ENCODE results near the gene SLC35F4. TPM values are rescaled to one million over a fixed set of nuclear protein-coding genes. Genes with fewer than 3 reads are reported as not detected.

The SLC35F4 gene
- total and polyA plus RNA-seq, 2 experiments from 2014 or later = 0.07 TPM; not detected in 1

- H3K4me1 ChIP-seq (ENCODE audit: insufficient read depth) = no peaks in the 10 kb centered on the region
- H3K9me3 ChIP-seq (ENCODE audit: low read depth) = no peaks in the 10 kb centered on the region
- DNase-seq (ENCODE audit: low spot score) = no peak
- H3K27ac ChIP-seq = no peak overlapping the region
- no peaks in the 10 kb centered on the region for H3K79me2 ChIP-seq
- no peak overlapping the region for H2AFZ ChIP-seq
- TF ChIP-seq EZH2phosphoT487 (IDR thresholded peaks at IDR 0.05; ENCODE audit: low read depth, severe bottlenecking, unreplicated experiment) = no peak
- no peak for TF ChIP-seq CTCF (IDR thresholded peaks at IDR 0.05; ENCODE audit: poor library complexity)
- TF ChIP-seq EZH2 (IDR thresholded peaks at IDR 0.05; ENCODE audit: borderline replicate concordance) = no peak
- no peaks in the 10 kb centered on the region for H3K36me3 ChIP-seq (replicated peaks; ENCODE audit: insufficient read depth, low read depth)
- no peak overlapping the region for H3K4me2 ChIP-seq
- no peaks in the 10 kb centered on the region for H3K27me3 ChIP-seq
- no peaks in the 10 kb centered on the region for H4K20me1 ChIP-seq (ENCODE audit: insufficient read depth, poor library complexity, severe bottlenecking)
- H3K4me3 ChIP-seq = no peak overlapping the region
- no peaks in the 10 kb centered on the region for H3K9me2 ChIP-seq (replicated peaks; ENCODE audit: insufficient read depth)
- 78% methylated on average over 1 of the region's 1 CpG for WGBS (ENCODE audit: low lambda C conversion rate, missing lambda C conversion rate)
Measured at GRCh38 chr14:57687416-57687815, 178.5 kb downstream of the SLC35F4 start.

GRCh38 chr14:57686304-57686703, 179.6 kb downstream of the SLC35F4 start:
- Histone ChIP-seq H4K20me1 (ENCODE audit: insufficient read depth, poor library complexity, severe bottlenecking) (no peaks in the 10 kb centered on the region), H3K79me2 (no peaks in the 10 kb centered on the region), H3K4me2 (no peak overlapping the region), H3K9me3 (ENCODE audit: low read depth) (no peaks in the 10 kb centered on the region), H3K27me3 (no peaks in the 10 kb centered on the region), H3K27ac (no peak overlapping the region), H2AFZ (no peak overlapping the region), H3K4me3 (no peak overlapping the region), H3K4me1 (ENCODE audit: insufficient read depth) (no peaks in the 10 kb centered on the region), H3K9me2 (replicated peaks; ENCODE audit: insufficient read depth) (no peaks in the 10 kb centered on the region), H3K36me3 (replicated peaks; ENCODE audit: insufficient read depth, low read depth) (no peaks in the 10 kb centered on the region)
- no peak for DNase-seq (ENCODE audit: low spot score)
- 76% methylated on average over 4 of the region's 4 CpGs for WGBS (ENCODE audit: low lambda C conversion rate, missing lambda C conversion rate)
- TF ChIP-seq EZH2 (IDR thresholded peaks at IDR 0.05; ENCODE audit: borderline replicate concordance) = no peak
- TF ChIP-seq EZH2phosphoT487 (IDR thresholded peaks at IDR 0.05; ENCODE audit: low read depth, severe bottlenecking, unreplicated experiment) = no peak
- TF ChIP-seq CTCF (IDR thresholded peaks at IDR 0.05; ENCODE audit: poor library complexity) = no peak

DNA sequence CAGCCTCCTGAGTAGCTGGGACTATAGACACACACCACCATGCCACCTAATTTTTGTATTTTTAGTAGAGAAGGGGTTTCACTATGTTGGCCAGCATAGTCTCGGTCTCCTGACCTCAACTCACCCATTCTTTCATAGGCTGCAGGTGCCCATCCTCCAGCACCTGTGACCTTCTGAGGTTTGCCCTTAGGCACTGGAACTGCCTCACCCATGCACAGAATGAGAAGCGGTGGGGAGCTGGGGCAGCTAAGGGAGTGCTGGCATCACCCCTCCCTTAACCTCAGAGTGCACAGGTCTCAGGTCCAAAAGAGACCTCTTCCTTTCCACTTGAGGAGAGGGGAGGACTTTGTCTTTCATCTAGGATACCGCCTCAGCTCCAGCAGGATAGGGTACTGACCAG, 194.9 kb downstream of the SLC35F4 start:
- WGBS (ENCODE audit: low lambda C conversion rate, missing lambda C conversion rate) = 90% methylated on average over 3 of the region's 3 CpGs
- H2AFZ ChIP-seq = no peak overlapping the region
- H3K4me2 ChIP-seq = no peak overlapping the region
- H3K27me3 ChIP-seq = no peaks in the 10 kb centered on the region
- no peaks in the 10 kb centered on the region for H4K20me1 ChIP-seq (ENCODE audit: insufficient read depth, poor library complexity, severe bottlenecking)
- no peak for TF ChIP-seq EZH2 (IDR thresholded peaks at IDR 0.05; ENCODE audit: borderline replicate concordance)
- TF ChIP-seq CTCF (IDR thresholded peaks at IDR 0.05; ENCODE audit: poor library complexity) = no peak
- no peak for TF ChIP-seq EZH2phosphoT487 (IDR thresholded peaks at IDR 0.05; ENCODE audit: low read depth, severe bottlenecking, unreplicated experiment)
- H3K36me3 ChIP-seq (replicated peaks; ENCODE audit: insufficient read depth, low read depth) = no peaks in the 10 kb centered on the region
- H3K27ac ChIP-seq = no peak overlapping the region
- H3K4me1 ChIP-seq (ENCODE audit: insufficient read depth) = no peaks in the 10 kb centered on the region
- no peaks in the 10 kb centered on the region for H3K79me2 ChIP-seq
- H3K9me2 ChIP-seq (replicated peaks; ENCODE audit: insufficient read depth) = no peaks in the 10 kb centered on the region
- no peaks in the 10 kb centered on the region for H3K9me3 ChIP-seq (ENCODE audit: low read depth)
- no peak for DNase-seq (ENCODE audit: low spot score)
- no peak overlapping the region for H3K4me3 ChIP-seq

GRCh38 chr14:57660208-57660607, 205.7 kb downstream of the SLC35F4 start:
- Histone ChIP-seq H3K36me3 (replicated peaks; ENCODE audit: insufficient read depth, low read depth) (no peaks in the 10 kb centered on the region), H3K9me3 (ENCODE audit: low read depth) (no peaks in the 10 kb centered on the region), H3K27ac (no peak overlapping the region), H3K27me3 (no peaks in the 10 kb centered on the region), H3K9me2 (replicated peaks; ENCODE audit: insufficient read depth) (no peaks in the 10 kb centered on the region), H3K4me2 (no peak overlapping the region), H4K20me1 (ENCODE audit: insufficient read depth, poor library complexity, severe bottlenecking) (no peaks in the 10 kb centered on the region), H3K4me1 (ENCODE audit: insufficient read depth) (no peaks in the 10 kb centered on the region), H3K79me2 (no peaks in the 10 kb centered on the region), H2AFZ (no peak overlapping the region), H3K4me3 (no peak overlapping the region)
- whole genome bisulfite sequencing (ENCODE audit: low lambda C conversion rate, missing lambda C conversion rate) = 74% methylated on average over 2 of the region's 2 CpGs
- TF ChIP-seq EZH2 (IDR thresholded peaks at IDR 0.05; ENCODE audit: borderline replicate concordance) (no peak), EZH2phosphoT487 (IDR thresholded peaks at IDR 0.05; ENCODE audit: low read depth, severe bottlenecking, unreplicated experiment) (no peak), CTCF (IDR thresholded peaks at IDR 0.05; ENCODE audit: poor library complexity) (no peak)
- no peak for DNase-seq (ENCODE audit: low spot score)
